ENCODE data around the gene PTPN21.
"Not testable (repeated sequence)": the region's sequence is repeated elsewhere in the genome, so short reads cannot be mapped to it uniquely, and the experiment has no call there.

Gene PTPN21

DNA sequence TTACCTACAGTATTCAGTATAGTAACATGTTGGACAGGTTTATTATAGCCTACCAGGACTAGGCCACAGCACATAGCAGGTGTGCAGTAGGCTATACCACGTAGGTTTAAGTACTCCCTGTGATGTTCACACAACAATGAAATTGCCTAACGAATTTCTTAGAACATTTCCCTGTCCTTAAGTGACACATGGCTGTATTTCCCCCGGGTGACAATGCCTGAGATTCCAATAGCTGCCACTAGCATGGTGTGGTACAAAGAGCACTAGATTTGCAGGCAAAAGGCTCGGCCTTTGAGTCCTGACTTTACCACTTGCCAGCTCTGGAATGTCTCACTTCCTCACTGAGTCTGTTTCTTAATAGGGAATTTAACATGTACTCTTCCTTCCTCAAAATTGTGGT lies 19.7 kb downstream of the PTPN21 start:
- Histone ChIP-seq H3K36me3 (peaks cover 0 to 23% (median 22%) of the 10 kb centered on the region in 3 donors), H3K4me1 (peaks cover 0 to 31% (median 0%) of the 10 kb centered on the region in 4 donors), H3K9me3 (peaks cover 0 to 3% (median 1%) of the 10 kb centered on the region in 3 donors), H3K4me3 (no peak overlapping the region), H3K27ac (no peak overlapping the region), H3K27me3 (no peaks in the 10 kb centered on the region)
- DNase-seq = no peak
- TF ChIP-seq CTCF (IDR thresholded peaks at IDR 0.05) = no peak
- intact Hi-C loops (cut with DNase I; ENCODE audit: low total_unique reads) = no loop called here

DNA sequence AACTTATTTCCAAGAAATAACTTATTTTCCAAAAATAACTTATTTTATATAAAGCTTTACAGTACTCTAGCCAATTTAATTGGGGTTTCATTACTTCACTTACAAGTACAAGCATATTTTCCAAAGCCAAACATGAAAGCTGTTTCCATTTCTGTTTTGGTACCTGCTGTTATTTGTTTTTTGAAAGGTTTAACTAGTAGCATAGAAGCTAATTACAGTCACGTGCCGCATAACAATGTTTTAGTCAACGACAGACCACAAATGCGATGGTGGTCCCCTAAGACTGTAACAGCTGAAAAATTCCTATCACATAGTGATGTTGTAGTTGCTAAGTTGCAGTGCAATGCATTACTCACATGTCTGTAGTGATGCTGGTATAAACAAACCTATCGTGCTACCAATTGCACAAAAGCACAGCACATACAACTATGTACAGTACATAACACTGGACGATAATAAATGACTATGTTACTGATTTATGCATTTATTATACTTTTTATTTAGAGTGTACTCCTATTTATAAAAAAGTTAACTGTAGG lies 21.7 kb downstream of the PTPN21 start:
- no peak overlapping the region for H3K4me3 ChIP-seq
- peaks cover 0 to 28% (median 0%) of the 10 kb centered on the region in 4 donors for H3K4me1 ChIP-seq
- TF ChIP-seq CTCF (IDR thresholded peaks at IDR 0.05) = no peak
- H3K36me3 ChIP-seq = peaks cover 0 to 28% (median 20%) of the 10 kb centered on the region in 3 donors
- no peak for DNase-seq
- H3K27ac ChIP-seq = no peak overlapping the region
- peaks cover 0 to 8% (median 7%) of the 10 kb centered on the region in 3 donors for H3K9me3 ChIP-seq
- intact Hi-C loops (cut with DNase I; ENCODE audit: low total_unique reads) = no loop called here
- H3K27me3 ChIP-seq = no peaks in the 10 kb centered on the region

- H3K27ac ChIP-seq; H3K27me3 ChIP-seq; H3K4me1 ChIP-seq; DNase-seq; H3K9me3 ChIP-seq; H3K4me3 ChIP-seq; intact Hi-C loops (cut with DNase I; ENCODE audit: low total_unique reads): not testable (repeated sequence)
- peaks cover 0 to 21% (median 17%) of the 10 kb centered on the region in 3 donors for H3K36me3 ChIP-seq
These were observed 24.9 kb downstream of the PTPN21 start for GRCh38 chr14:88529889-88530288.

DNA sequence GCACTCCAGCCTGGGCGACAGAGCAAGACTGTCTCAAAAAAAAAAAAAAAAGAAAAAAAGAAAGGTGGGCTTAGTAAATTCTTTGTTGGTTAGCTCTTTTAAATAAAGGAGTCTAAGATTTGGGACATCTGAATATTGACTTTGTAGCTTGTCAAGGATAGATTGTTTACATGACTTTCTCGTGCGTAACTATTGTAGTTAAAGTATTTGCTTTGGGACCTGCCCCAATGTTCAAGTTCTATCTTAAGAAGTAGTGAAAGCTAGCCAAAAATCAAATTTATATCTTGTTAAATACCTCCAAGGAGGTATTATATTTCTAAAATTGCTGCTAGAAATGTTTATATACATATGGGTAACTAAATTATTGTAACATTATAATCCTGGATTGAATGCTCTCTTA lies 32.4 kb downstream of the PTPN21 start:
- Histone ChIP-seq H3K27ac (peak overlapping the region in 1 of 2 donors; percentile 49), H3K9me3 (no peaks in the 10 kb centered on the region), H3K36me3 (peaks cover 0 to 4% (median 0%) of the 10 kb centered on the region in 3 donors), H3K27me3 (no peaks in the 10 kb centered on the region), H3K4me1 (peaks cover 0 to 32% (median 0%) of the 10 kb centered on the region in 4 donors), H3K4me3 (no peak overlapping the region)
- no peak for TF ChIP-seq CTCF (IDR thresholded peaks at IDR 0.05)
- intact Hi-C loops (cut with DNase I; ENCODE audit: low total_unique reads) = no loop called here
- DNase-seq = no peak

GRCh38 chr14:88521818-88522217 lies 33.0 kb downstream of the PTPN21 start:
- no peaks in the 10 kb centered on the region for H3K9me3 ChIP-seq
- intact Hi-C loops (cut with DNase I; ENCODE audit: low total_unique reads) = no loop called here
- H3K4me3 ChIP-seq = no peak overlapping the region
- no peak for TF ChIP-seq CTCF (IDR thresholded peaks at IDR 0.05)
- peak overlapping the region in 1 of 2 donors; percentile 49 for H3K27ac ChIP-seq
- H3K36me3 ChIP-seq = peaks cover 0 to 7% (median 0%) of the 10 kb centered on the region in 3 donors
- H3K4me1 ChIP-seq = peaks cover 0 to 32% (median 0%) of the 10 kb centered on the region in 4 donors
- no peak for DNase-seq
- no peaks in the 10 kb centered on the region for H3K27me3 ChIP-seq

- Histone ChIP-seq H3K4me1 (peaks cover 0 to 32% (median 0%) of the 10 kb centered on the region in 4 donors), H3K36me3 (peaks cover 4 to 23% (median 8%) of the 10 kb centered on the region in 3 donors), H3K27me3 (no peaks in the 10 kb centered on the region), H3K4me3 (no peak overlapping the region), H3K9me3 (no peaks in the 10 kb centered on the region), H3K27ac (no peak overlapping the region)
- intact Hi-C loops (cut with DNase I; ENCODE audit: low total_unique reads) = no loop called here
- no peak for DNase-seq
- no peak for TF ChIP-seq CTCF (IDR thresholded peaks at IDR 0.05)
These were observed 34.9 kb downstream of the PTPN21 start for GRCh38 chr14:88519907-88520306.
